Measurements from ENCODE around the gene SHH. TPM values are rescaled to one million over a fixed set of nuclear protein-coding genes. Genes with fewer than 3 reads are reported as not detected.
A peak's percentile ranks its signal among the peaks of the same experiment; 100 is the strongest.

Gene SHH
- polyA plus RNA-seq, 3 donors: not detected

DNA sequence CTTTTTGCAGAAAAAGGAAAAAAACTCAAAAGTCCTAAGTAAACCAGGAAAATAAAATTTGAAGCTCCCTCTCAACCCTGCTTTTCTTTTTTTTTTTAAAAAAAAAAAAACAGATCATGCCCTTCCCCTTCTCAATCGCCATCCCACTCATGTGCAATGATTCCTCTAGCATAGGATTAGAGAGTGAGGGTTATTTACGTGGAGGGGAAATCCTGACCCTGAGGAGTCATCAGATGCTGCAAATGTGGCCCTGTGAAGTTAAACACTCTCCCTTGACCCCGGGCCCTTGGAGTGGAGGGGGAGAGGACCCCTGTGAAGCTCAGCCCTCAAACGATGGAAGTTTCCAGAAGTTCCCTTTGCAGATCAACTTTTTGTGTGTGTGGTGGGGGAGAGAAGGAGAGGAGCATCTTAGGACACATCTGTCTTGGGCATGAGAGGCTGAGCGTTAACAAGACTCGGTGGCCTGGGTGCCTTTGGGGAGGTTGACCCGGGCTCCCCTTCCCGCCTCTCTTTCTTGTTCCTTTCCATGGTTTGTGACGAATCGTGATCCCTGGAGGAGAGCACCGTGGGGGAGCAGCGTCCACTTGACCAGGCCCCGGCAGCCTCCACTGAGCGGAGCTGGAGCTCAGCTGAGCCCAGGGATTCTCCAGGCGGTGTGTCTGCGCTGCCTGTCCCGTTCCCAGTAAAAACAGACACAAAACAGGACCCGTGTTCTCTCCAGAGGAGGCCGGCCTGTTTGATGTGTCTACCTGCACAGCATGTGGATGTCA, 1.5 kb upstream of the SHH start:
- H3K79me2 ChIP-seq (ENCODE audit: insufficient read depth, low read length): no peaks in the 10 kb centered on the region
- Mint-ChIP-seq H3K4me1 (peaks cover 15% of the 10 kb centered on the region), H3K27me3 (ENCODE audit: low read depth in 3 of 3) (peaks cover 66 to 83% (median 80%) of the 10 kb centered on the region in 3 donors), H3K9me3 (peaks cover 2 to 25% (median 7%) of the 10 kb centered on the region in 7 donors), H3K36me3 (peaks cover 2 to 6% of the 10 kb centered on the region in 2 donors), H3K4me3 (peak overlapping the region in 1 of 2 donors; percentile 84), H3K27ac (no peak overlapping the region)
- no peak overlapping the region for H3K9ac ChIP-seq (ENCODE audit: insufficient read depth, low read length, poor library complexity, severe bottlenecking)
- H3K4me1 ChIP-seq (ENCODE audit: control insufficient read depth in 1 of 2, insufficient read depth in 2 of 2, low read length in 2 of 2): peaks cover 2 to 4% of the 10 kb centered on the region in 2 donors
- 16% methylated on average over 16 of the region's 19 CpGs for WGBS (ENCODE audit: insufficient coverage)
- H3K27me3 ChIP-seq (ENCODE audit: control insufficient read depth in 2 of 2, insufficient read depth in 2 of 2, low read length in 2 of 2): peaks cover 46 to 70% of the 10 kb centered on the region in 2 donors
- H3K9me3 ChIP-seq (replicated peaks in 1 of 2; ENCODE audit: control insufficient read depth in 1 of 2, insufficient read depth in 1 of 2, low read length in 2 of 2): peaks cover 8 to 34% of the 10 kb centered on the region in 2 donors
- TF ChIP-seq, protein P1, sequence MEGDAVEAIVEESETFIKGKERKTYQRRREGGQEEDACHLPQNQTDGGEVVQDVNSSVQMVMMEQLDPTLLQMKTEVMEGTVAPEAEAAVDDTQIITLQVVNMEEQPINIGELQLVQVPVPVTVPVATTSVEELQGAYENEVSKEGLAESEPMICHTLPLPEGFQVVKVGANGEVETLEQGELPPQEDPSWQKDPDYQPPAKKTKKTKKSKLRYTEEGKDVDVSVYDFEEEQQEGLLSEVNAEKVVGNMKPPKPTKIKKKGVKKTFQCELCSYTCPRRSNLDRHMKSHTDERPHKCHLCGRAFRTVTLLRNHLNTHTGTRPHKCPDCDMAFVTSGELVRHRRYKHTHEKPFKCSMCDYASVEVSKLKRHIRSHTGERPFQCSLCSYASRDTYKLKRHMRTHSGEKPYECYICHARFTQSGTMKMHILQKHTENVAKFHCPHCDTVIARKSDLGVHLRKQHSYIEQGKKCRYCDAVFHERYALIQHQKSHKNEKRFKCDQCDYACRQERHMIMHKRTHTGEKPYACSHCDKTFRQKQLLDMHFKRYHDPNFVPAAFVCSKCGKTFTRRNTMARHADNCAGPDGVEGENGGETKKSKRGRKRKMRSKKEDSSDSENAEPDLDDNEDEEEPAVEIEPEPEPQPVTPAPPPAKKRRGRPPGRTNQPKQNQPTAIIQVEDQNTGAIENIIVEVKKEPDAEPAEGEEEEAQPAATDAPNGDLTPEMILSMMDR (IDR thresholded peaks at IDR 0.05): no peak
- H3K36me3 ChIP-seq (replicated peaks in 1 of 2; ENCODE audit: control insufficient read depth in 1 of 2, insufficient read depth in 2 of 2, low read length in 2 of 2): no peaks in the 10 kb centered on the region
- H3K27ac ChIP-seq (ENCODE audit: low read depth in 1 of 2, low read length in 2 of 2): no peak overlapping the region
- no peak overlapping the region for H3K4me2 ChIP-seq (replicated peaks; ENCODE audit: extremely low read depth, low read length, poor library complexity, severe bottlenecking)
- intact Hi-C loops (cut with micrococcal nuclease): no loop called here
- no peak overlapping the region for H3K4me3 ChIP-seq (replicated peaks in 1 of 3; ENCODE audit: low read depth in 2 of 3, low read length in 3 of 3)
- no peak for DNase-seq
- H2AFZ ChIP-seq (ENCODE audit: insufficient read depth, low read depth, low read length, poor library complexity, severe bottlenecking): no peak overlapping the region
- H4K20me1 ChIP-seq (ENCODE audit: insufficient read depth, low read length): no peaks in the 10 kb centered on the region

DNA sequence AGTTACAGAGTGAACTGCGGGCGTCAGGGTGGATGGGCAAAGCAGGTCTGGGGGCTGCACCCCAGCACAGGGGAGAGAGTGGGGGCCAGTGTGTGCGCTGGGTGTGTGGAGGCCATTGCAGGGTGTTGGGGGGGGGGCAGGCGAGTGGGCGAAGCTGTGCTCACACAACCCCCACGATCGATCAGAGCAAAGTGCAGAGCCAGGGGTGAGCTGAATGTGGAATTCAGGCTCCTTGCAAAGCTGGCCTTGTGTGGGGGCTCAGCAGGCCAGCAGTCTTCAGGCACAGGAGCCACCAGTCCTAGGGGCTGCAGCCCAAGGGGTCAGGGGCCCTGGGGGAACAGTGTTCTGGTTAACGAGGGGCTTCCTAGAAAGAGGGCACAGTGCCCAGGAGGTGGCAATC, 862 bp upstream of the SHH start:
- H3K27me3 Mint-ChIP-seq (ENCODE audit: low read depth in 3 of 3): peaks cover 69 to 85% (median 83%) of the 10 kb centered on the region in 3 donors
- peaks cover 2 to 25% (median 7%) of the 10 kb centered on the region in 7 donors for H3K9me3 Mint-ChIP-seq
- no peak overlapping the region for H3K4me3 ChIP-seq (replicated peaks in 1 of 3; ENCODE audit: low read depth in 2 of 3, low read length in 3 of 3)
- peaks cover 15% of the 10 kb centered on the region for H3K4me1 Mint-ChIP-seq
- H3K79me2 ChIP-seq (ENCODE audit: insufficient read depth, low read length): no peaks in the 10 kb centered on the region
- 22% methylated on average over 4 of the region's 8 CpGs for WGBS (ENCODE audit: insufficient coverage)
- H3K4me1 ChIP-seq (ENCODE audit: control insufficient read depth in 1 of 2, insufficient read depth in 2 of 2, low read length in 2 of 2): peaks cover 5 to 8% of the 10 kb centered on the region in 2 donors
- H3K27ac Mint-ChIP-seq: no peak overlapping the region
- peaks cover 51 to 75% of the 10 kb centered on the region in 2 donors for H3K27me3 ChIP-seq (ENCODE audit: control insufficient read depth in 2 of 2, insufficient read depth in 2 of 2, low read length in 2 of 2)
- no peak for DNase-seq
- no peak overlapping the region for H3K27ac ChIP-seq (ENCODE audit: low read depth in 1 of 2, low read length in 2 of 2)
- H3K36me3 ChIP-seq (replicated peaks in 1 of 2; ENCODE audit: control insufficient read depth in 1 of 2, insufficient read depth in 2 of 2, low read length in 2 of 2): no peaks in the 10 kb centered on the region
- H2AFZ ChIP-seq (ENCODE audit: insufficient read depth, low read depth, low read length, poor library complexity, severe bottlenecking): no peak overlapping the region
- peaks cover 8 to 34% of the 10 kb centered on the region in 2 donors for H3K9me3 ChIP-seq (replicated peaks in 1 of 2; ENCODE audit: control insufficient read depth in 1 of 2, insufficient read depth in 1 of 2, low read length in 2 of 2)
- intact Hi-C loops (cut with micrococcal nuclease): no loop called here
- H3K9ac ChIP-seq (ENCODE audit: insufficient read depth, low read length, poor library complexity, severe bottlenecking): no peak overlapping the region
- TF ChIP-seq, protein P1 (IDR thresholded peaks at IDR 0.05): no peak
- H4K20me1 ChIP-seq (ENCODE audit: insufficient read depth, low read length): no peaks in the 10 kb centered on the region
- H3K4me2 ChIP-seq (replicated peaks; ENCODE audit: extremely low read depth, low read length, poor library complexity, severe bottlenecking): no peak overlapping the region
- peaks cover 2 to 6% of the 10 kb centered on the region in 2 donors for H3K36me3 Mint-ChIP-seq
- H3K4me3 Mint-ChIP-seq: peak overlapping the region in 1 of 2 donors; percentile 84
